H1 (cell line): ENCODE data around the gene OR5M11. TPM values are rescaled to one million over a fixed set of nuclear protein-coding genes. Genes with fewer than 3 reads are reported as not detected.
A peak's percentile ranks its signal among the peaks of the same experiment; 100 is the strongest.

ENCODE experiments used
- CTCF ChIA-PET: fragments of 300-600 bp; sonication (Branson Sonifier 250); formaldehyde crosslinking; loops from one replicate; lab custom pipeline; 2021; ENCODE audit not compliant: partially characterized antibody; lab: Charles Lee
- POLR2A ChIA-PET: fragments of 300-600 bp; sonication (Branson Sonifier 250); formaldehyde crosslinking; loops from one replicate; lab custom pipeline; 2021; ENCODE audit warnings: inconsistent platforms; ENCODE audit not compliant: partially characterized antibody; lab: Charles Lee
- DNase-seq, 2 experiments: peaks; one replicate each; pipeline versions ENCODE4 v3.0.0 to v3.0.0-alpha.2; 2010 to 2022; ENCODE audit warnings: low spot score in 2 of 2, low read depth in 1 of 2, mixed read lengths in 1 of 2
- FAIRE-seq: peaks from 2 replicates; lab custom pipeline; 2011; peaks lifted over from hg19 to GRCh38; lab: Jason Lieb, UNC
- H2AFZ ChIP-seq: 2 replicates; pipeline ENCODE4 v1.8.1; 2012; ENCODE audit warnings: low read length, inconsistent platforms
- H2AK5ac ChIP-seq: 2 replicates; pipeline ENCODE4 v1.6.1; 2013; ENCODE audit warnings: low read depth, low read length
- H2BK120ac ChIP-seq: replicated peaks from 2 replicates; pipeline ENCODE3; 2013; ENCODE audit warnings: low read depth, low read length, inconsistent platforms
- H2BK12ac ChIP-seq: 2 replicates; pipeline ENCODE4 v1.6.1; 2013; ENCODE audit warnings: low read depth, low read length
- H2BK15ac ChIP-seq: 2 replicates; pipeline ENCODE4 v1.6.1; 2013; ENCODE audit warnings: low read length
- H2BK20ac ChIP-seq: 2 replicates; pipeline ENCODE4 v1.6.1; 2013; ENCODE audit warnings: low read length
- H2BK5ac ChIP-seq: 2 replicates; pipeline ENCODE4 v1.6.1; 2013; ENCODE audit warnings: low read depth, low read length
- H3K14ac ChIP-seq: 2 replicates; pipeline ENCODE4 v1.6.1; 2013; ENCODE audit warnings: inconsistent platforms; ENCODE audit not compliant: insufficient read length
- H3K18ac ChIP-seq: 2 replicates; pipeline ENCODE4 v1.6.1; 2013; ENCODE audit warnings: low read length; ENCODE audit errors: extremely low read depth
- H3K23ac ChIP-seq: 2 replicates; pipeline ENCODE4 v1.6.1; 2013; ENCODE audit warnings: inconsistent platforms; ENCODE audit not compliant: insufficient read length
- H3K23me2 ChIP-seq: 2 replicates; pipeline ENCODE4 v1.6.1; 2013; ENCODE audit warnings: low read depth, low read length
- H3K27ac ChIP-seq: 2 replicates; pipeline ENCODE4 v1.6.1; 2011; ENCODE audit warnings: low read depth, low read length, inconsistent platforms
- H3K27me3 ChIP-seq, 4 experiments: replicated peaks in 1 of 4; 1 replicate in 1 of 4; 2 replicates in 3 of 4; pipeline versions ENCODE4 v1.6.1 to v1.8.1; 2011 to 2013; ENCODE audit warnings: low read length in 3 of 4, mild to moderate bottlenecking in 3 of 4, inconsistent platforms in 2 of 4, mixed read lengths in 2 of 4, moderate library complexity in 1 of 4; ENCODE audit not compliant: control insufficient read depth in 3 of 4, insufficient read depth in 3 of 4; ENCODE audit errors: extremely low read depth in 1 of 4
- H3K36me3 ChIP-seq, 4 experiments: 2 replicates each; pipeline versions ENCODE4 v1.6.1 to v1.8.1; 2011 to 2013; ENCODE audit warnings: mild to moderate bottlenecking in 4 of 4, low read length in 3 of 4, moderate library complexity in 2 of 4, control low read depth in 1 of 4, inconsistent platforms in 1 of 4; ENCODE audit not compliant: insufficient read depth in 4 of 4, control insufficient read depth in 2 of 4
- H3K4ac ChIP-seq: replicated peaks from 2 replicates; pipeline ENCODE3; 2013; ENCODE audit warnings: low read length, low read depth, mixed read lengths, inconsistent platforms; ENCODE audit not compliant: insufficient read length
- H3K4me1 ChIP-seq, 4 experiments: replicated peaks in 1 of 4; 1 replicate in 1 of 4; 2 replicates in 3 of 4; pipeline versions ENCODE4 v1.6.1 to v1.8.1; 2011 to 2013; ENCODE audit warnings: low read length in 3 of 4, inconsistent platforms in 2 of 4, mixed read lengths in 1 of 4; ENCODE audit not compliant: insufficient read depth in 4 of 4, control insufficient read depth in 3 of 4
- H3K4me2 ChIP-seq, 2 experiments: 2 replicates each; pipeline versions ENCODE4 v1.6.1 to v1.8.1; 2011 to 2013; ENCODE audit warnings: low read depth in 2 of 2, low read length in 2 of 2, control low read depth in 1 of 2, inconsistent platforms in 1 of 2, mild to moderate bottlenecking in 1 of 2; ENCODE audit not compliant: insufficient read depth in 1 of 2
- H3K4me3 ChIP-seq, 4 experiments: fragments of 200-600, 300-600 bp in 1 of 4; sonication (generic), shearing (Covaris generic), sonication (Bioruptor Twin) in 1 of 4; 2 replicates each; pipeline versions ENCODE4 v1.5.1 to v1.8.1; 2011 to 2016; ENCODE audit warnings: low read length in 4 of 4, low read depth in 3 of 4, control low read depth in 2 of 4, inconsistent platforms in 2 of 4, mild to moderate bottlenecking in 2 of 4, mixed read lengths in 1 of 4, moderate library complexity in 1 of 4; ENCODE audit not compliant: insufficient read depth in 2 of 4; ENCODE audit errors: extremely low read depth in 1 of 4
- H3K56ac ChIP-seq: replicated peaks from 2 replicates; pipeline ENCODE3; 2013; ENCODE audit warnings: low read depth, mild to moderate bottlenecking, mixed read lengths, low read length, inconsistent platforms; ENCODE audit not compliant: insufficient read length
- H3K79me1 ChIP-seq: 2 replicates; pipeline ENCODE4 v1.6.1; 2013; ENCODE audit warnings: low read depth, low read length, control low read depth
- H3K79me2 ChIP-seq, 2 experiments: 2 replicates each; pipeline versions ENCODE4 v1.6.1 to v1.8.1; 2012 to 2013; ENCODE audit warnings: low read length in 2 of 2, mild to moderate bottlenecking in 2 of 2, inconsistent platforms in 1 of 2; ENCODE audit not compliant: insufficient read depth in 2 of 2, control insufficient read depth in 1 of 2
- H3K9ac ChIP-seq, 4 experiments: replicated peaks in 1 of 4; 1 replicate in 1 of 4; 2 replicates in 3 of 4; pipeline versions ENCODE4 v1.6.1 to v1.8.1; 2011 to 2013; ENCODE audit warnings: low read depth in 3 of 4, low read length in 3 of 4, control low read depth in 2 of 4, mild to moderate bottlenecking in 2 of 4, moderate library complexity in 2 of 4, inconsistent platforms in 1 of 4; ENCODE audit errors: extremely low read depth in 1 of 4
- H3K9me3 ChIP-seq, 2 experiments: 2 replicates each; pipeline versions ENCODE4 v1.6.1 to v1.8.1; 2012 to 2013; ENCODE audit warnings: mild to moderate bottlenecking in 2 of 2, moderate library complexity in 2 of 2, control low read depth in 1 of 2, inconsistent platforms in 1 of 2, low read depth in 1 of 2, low read length in 1 of 2, mixed read lengths in 1 of 2; ENCODE audit not compliant: insufficient read depth in 2 of 2
- H4K20me1 ChIP-seq, 2 experiments: replicated peaks in 1 of 2; 2 replicates each; pipeline versions ENCODE3 to v1.8.1; 2011 to 2013; ENCODE audit warnings: inconsistent platforms in 2 of 2, low read length in 2 of 2, mild to moderate bottlenecking in 1 of 2; ENCODE audit not compliant: insufficient read depth in 2 of 2, control insufficient read depth in 1 of 2
- H4K5ac ChIP-seq: 2 replicates; pipeline ENCODE4 v1.6.1; 2013; ENCODE audit warnings: low read length, low read depth, mixed read lengths, inconsistent platforms; ENCODE audit not compliant: insufficient read length
- H4K8ac ChIP-seq: 2 replicates; pipeline ENCODE4 v1.8.0; 2013; ENCODE audit warnings: mild to moderate bottlenecking, moderate library complexity, low read length, inconsistent platforms; ENCODE audit not compliant: insufficient read depth; ENCODE audit errors: extremely low read depth
- H4K91ac ChIP-seq: replicated peaks from 2 replicates; pipeline ENCODE3; 2013; ENCODE audit warnings: low read length, mixed read lengths, inconsistent platforms; ENCODE audit not compliant: insufficient read length
- ASH2L ChIP-seq: fragments of 200-600, 300-600 bp; sonication (generic); IDR thresholded peaks from one replicate; pipeline ENCODE4 v1.7.1; 2017; ENCODE audit warnings: low read length
- EZH2 ChIP-seq: fragments of 200-600 bp; sonication (generic); IDR thresholded peaks from 2 replicates; pipeline ENCODE4 v1.7.1; 2012; ENCODE audit warnings: low read depth, mild to moderate bottlenecking, moderate library complexity, low read length, inconsistent platforms; ENCODE audit not compliant: severe bottlenecking
- GTF2F1 ChIP-seq: IDR thresholded peaks from 2 replicates; pipeline ENCODE4 v1.6.1; 2012; ENCODE audit warnings: low read depth, low read length, improper control_type of control experiment, borderline replicate concordance
- JUND ChIP-seq: IDR thresholded peaks from 2 replicates; pipeline ENCODE4 v1.6.1; 2011; ENCODE audit warnings: mild to moderate bottlenecking, improper control_type of control experiment, low read length
- RBBP5 ChIP-seq: IDR thresholded peaks from 2 replicates; pipeline ENCODE4 v1.7.1; 2012; ENCODE audit warnings: low read depth, mild to moderate bottlenecking, inconsistent platforms, low read length, moderate library complexity, borderline replicate concordance
- SIN3A ChIP-seq, 2 experiments: IDR thresholded peaks in 1 of 2; conservative IDR thresholded peaks in 1 of 2; 2 replicates each; pipeline ENCODE4 v1.6.1; 2011 to 2012; ENCODE audit warnings: low read length in 2 of 2, improper control_type of control experiment in 1 of 2, low read depth in 1 of 2, mild to moderate bottlenecking in 1 of 2
- WGBS, 2 experiments: shearing (Covaris generic) in 1 of 2; methylation state at CpG; one replicate each; pipeline versions ENCODE4 v1.1.6 to v1.1.7; 2013 to 2015; ENCODE audit warnings: low lambda C conversion rate in 2 of 2, mixed read lengths in 2 of 2, inconsistent platforms in 1 of 2, low coverage in 1 of 2, missing lambda C conversion rate in 1 of 2; ENCODE audit not compliant: insufficient replicate concordance in 2 of 2, insufficient coverage in 1 of 2, insufficient read length in 1 of 2; ENCODE audit errors: extremely low coverage in 1 of 2, missing lambda C conversion rate in 1 of 2; 5-methylcytosine and 5-hydroxymethylcytosine counted together
- long read RNA-seq, 2 experiments: library from RNA in 1 of 2; library from capped mRNA in 1 of 2; stranded (forward); transcript quantifications; one replicate each; pipeline ENCODE4 v2.0.0, GENCODE V29; 2021; ENCODE audit warnings: inconsistent platforms in 1 of 2
- polyA minus RNA-seq, 3 experiments: library from RNA; depleted of rRNA, polyadenylated mRNA; stranded (reverse); fragments of >200 nt; gene quantifications; 1 replicate in 2 of 3; 2 replicates in 1 of 3; pipeline ENCODE4 v1.2.3, GENCODE V29; 2011
- polyA plus RNA-seq, 7 experiments: library from polyadenylated mRNA; depleted of rRNA in 3 of 7; stranded (reverse) in 5 of 7; unstranded in 2 of 7; fragments of >200 nt in 5 of 7; fragments of 200-250 nt in 2 of 7; gene quantifications; 1 replicate in 5 of 7; 2 replicates in 1 of 7; 4 replicates in 1 of 7; pipeline versions ENCODE4 v1.2.1 to v1.2.3, GENCODE V29; 2011 to 2013; ENCODE audit warnings: missing spikeins in 2 of 7, mixed read lengths in 2 of 7
- total RNA-seq: library from RNA; stranded (reverse); fragmentation: NEBNext Ultra II Directional; extraction: Animal tissue kit (Norgen Biotek cat#: 25700); gene quantifications from 2 replicates; pipeline ENCODE4 v1.2.1, GENCODE V29; 2021

The OR5M11 gene
- not detected in 2 replicates for total RNA-seq
- 0.08 TPM in 1 of 2 replicates, not detected in the other for polyA plus RNA-seq (2011; rRNA removed)
- polyA plus RNA-seq (2011; cell fraction: cytosol; rRNA removed), result not detected
- polyA plus RNA-seq (2011; cell fraction: nucleus; rRNA removed), result not detected
- not detected in 4 replicates for polyA plus RNA-seq (2012, experiment 1 of 2)
- not detected for polyA plus RNA-seq (2012, experiment 2 of 2)
- polyA plus RNA-seq (2013, experiment 1 of 2), result not detected
- polyA plus RNA-seq (2013, experiment 2 of 2), result not detected
- not detected in 2 replicates for polyA minus RNA-seq (2011; rRNA and poly(A)+ RNA removed)
- polyA minus RNA-seq (2011; cell fraction: cytosol; rRNA and poly(A)+ RNA removed), result not detected
- not detected for polyA minus RNA-seq (2011; cell fraction: nucleus; rRNA and poly(A)+ RNA removed)
- long read RNA-seq, experiment 1, result 0 reads
- long read RNA-seq, experiment 2, result 0 reads

GRCh38 chr11:56543157-56543556 lies at the start of gene OR5M11:
Gene OR5M11, minus strand, starts transcription at chr11:56543257. Its CDS starts 0 bp downstream, at chr11:56543257.
- Histone ChIP-seq H2BK20ac (no peak within 1 kb of the TSS), H3K23me2 (no peaks in the 10 kb centered on the region), H3K14ac (no peak within 1 kb of the TSS), H4K91ac (no peak within 1 kb of the TSS), H2AK5ac (no peak within 1 kb of the TSS), H3K27ac (no peak within 1 kb of the TSS), H4K5ac (no peak within 1 kb of the TSS), H3K36me3 (no peaks in the 10 kb centered on the region), H3K18ac (no peak within 1 kb of the TSS), H2AFZ (0 out of 2 replicates have a peak within 1 kb of the TSS, but pooled peaks have one; percentile 27), H4K20me1 (no peaks in the 10 kb centered on the region), H3K9me3 (peaks cover 0 to 2% of the 10 kb centered on the region in 2 experiments; a peak in 1 of 4 replicates), H3K79me1 (no peaks in the 10 kb centered on the region), H3K4ac (no peak within 1 kb of the TSS), H2BK120ac (no peak within 1 kb of the TSS), H3K4me2 (no peak within 1 kb of the TSS), H3K4me1 (no peaks in the 10 kb centered on the region), H3K4me3 (no peak within 1 kb of the TSS), H2BK12ac (no peak within 1 kb of the TSS), H4K8ac (no peak within 1 kb of the TSS), H3K79me2 (no peaks in the 10 kb centered on the region), H3K9ac (peak within 1 kb of the TSS in 1 of 4 experiments; percentile 34; a peak in 1 of 7 replicates), H2BK15ac (no peak within 1 kb of the TSS), H2BK5ac (no peak within 1 kb of the TSS), H3K56ac (no peak within 1 kb of the TSS), H3K27me3 (no peaks in the 10 kb centered on the region), H3K23ac (no peak within 1 kb of the TSS)
- no peak for DNase-seq
- 100% methylated on average over 2 of the region's 2 CpGs; no CpG with 5 or more reads in 1 of the 2 experiments for WGBS, 2 experiments
- ChIA-PET CTCF (no interaction called here), POLR2A (no interaction called here)
- no peak for FAIRE-seq
- TF ChIP-seq ASH2L (no peak), EZH2 (no peak), JUND (no peak), RBBP5 (no peak), GTF2F1 (no peak), SIN3A (conservative IDR thresholded peaks at IDR 0.05 in 1 of 2, IDR thresholded peaks at IDR 0.05 in 1 of 2; ENCODE audit: low read depth in 1 of 2, low read length in 2 of 2) (no peak)
